ENCODE data around the gene MAGED1.

The MAGED1 gene

GRCh38 chrX:51892921-51893745 is at the start of gene MAGED1:
Gene MAGED1, plus strand, starts transcription at chrX:51893623. Its CDS starts 682 bp downstream, at chrX:51894305.
- peak; percentile 4 for DNase-seq (ENCODE audit: low spot score)

- no peak for DNase-seq (ENCODE audit: low spot score)
Measured at GRCh38 chrX:51847463-51847862, 46.0 kb upstream of the MAGED1 start.

- no peak for DNase-seq (ENCODE audit: low spot score)
Measured at GRCh38 chrX:51851507-51852085, 41.8 kb upstream of the MAGED1 start.

GRCh38 chrX:51852096-51852495 is 41.3 kb upstream of the MAGED1 start:
- no peak for DNase-seq (ENCODE audit: low spot score)

GRCh38 chrX:51852621-51853020 is 40.8 kb upstream of the MAGED1 start:
- DNase-seq (ENCODE audit: low spot score) = no peak

GRCh38 chrX:51853251-51853650 is 40.2 kb upstream of the MAGED1 start:
- DNase-seq (ENCODE audit: low spot score) = no peak

- no peak for DNase-seq (ENCODE audit: low spot score)
Measured at GRCh38 chrX:51855698-51856097, 37.7 kb upstream of the MAGED1 start.

GRCh38 chrX:51857159-51857733 is 36.2 kb upstream of the MAGED1 start:
- no peak for DNase-seq (ENCODE audit: low spot score)

GRCh38 chrX:51860679-51861078 is 32.7 kb upstream of the MAGED1 start:
- no peak for DNase-seq (ENCODE audit: low spot score)

GRCh38 chrX:51862920-51863319 is 30.5 kb upstream of the MAGED1 start:
- no peak for DNase-seq (ENCODE audit: low spot score)

- no peak for DNase-seq (ENCODE audit: low spot score)
Measured at GRCh38 chrX:51866210-51866609, 27.2 kb upstream of the MAGED1 start.

- DNase-seq (ENCODE audit: low spot score) = no peak
Measured at GRCh38 chrX:51867626-51868025, 25.8 kb upstream of the MAGED1 start.

- no peak for DNase-seq (ENCODE audit: low spot score)
Measured at GRCh38 chrX:51870354-51870753, 23.1 kb upstream of the MAGED1 start.

- DNase-seq (ENCODE audit: low spot score) = no peak
Measured at GRCh38 chrX:51874123-51874522, 19.3 kb upstream of the MAGED1 start.

- no peak for DNase-seq (ENCODE audit: low spot score)
Measured at GRCh38 chrX:51876441-51876840, 17.0 kb upstream of the MAGED1 start.

GRCh38 chrX:51878056-51878455 is 15.4 kb upstream of the MAGED1 start:
- DNase-seq (ENCODE audit: low spot score) = no peak

GRCh38 chrX:51889851-51890250 is 3.6 kb upstream of the MAGED1 start:
- no peak for DNase-seq (ENCODE audit: low spot score)

GRCh38 chrX:51891245-51891644 is 2.2 kb upstream of the MAGED1 start:
- DNase-seq (ENCODE audit: low spot score) = no peak

GRCh38 chrX:51891821-51892551 is 1.4 kb upstream of the MAGED1 start:
- no peak for DNase-seq (ENCODE audit: low spot score)

GRCh38 chrX:51893931-51894696 is 691 bp downstream of the MAGED1 start:
- no peak for DNase-seq (ENCODE audit: low spot score)

GRCh38 chrX:51894697-51895336 is 1.4 kb downstream of the MAGED1 start:
- DNase-seq (ENCODE audit: low spot score) = no peak

All from hematopoietic multipotent progenitor cell treated with erythropoietin and hydrocortisone succinate and interleukin-3 and kit ligand, for 17 days (in vitro differentiated cells).